ENCODE data around the gene PRB2.
"Not testable (repeated sequence)": the region's sequence is repeated elsewhere in the genome, so short reads cannot be mapped to it uniquely, and the experiment has no call there.

The PRB2 gene

DNA sequence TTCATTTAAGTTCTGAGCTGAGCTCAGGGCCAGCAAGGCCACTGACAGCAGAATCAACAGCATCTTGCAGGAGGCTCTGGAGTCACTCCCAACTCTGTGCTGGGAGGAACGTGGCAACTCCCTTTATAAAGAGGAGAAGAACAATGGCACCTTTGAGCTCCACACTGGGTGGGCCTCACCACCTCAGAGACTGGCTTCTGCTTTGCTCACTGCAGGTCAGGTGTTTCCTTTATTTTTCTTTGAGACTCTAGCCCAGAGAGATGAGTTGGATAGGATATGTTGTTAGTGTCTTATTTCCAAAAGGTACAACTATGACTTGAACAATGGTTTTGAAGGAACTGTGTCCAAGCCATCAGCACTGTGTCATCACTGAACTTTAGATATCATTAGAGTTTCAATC, at the start of gene PRB2:
TSS of gene PRB2 (minus strand) at position 101 of the 400 bp plus-strand sequence. CDS start at position 63, 38 bp downstream.
- DNase-seq, result not testable (repeated sequence)

DNA sequence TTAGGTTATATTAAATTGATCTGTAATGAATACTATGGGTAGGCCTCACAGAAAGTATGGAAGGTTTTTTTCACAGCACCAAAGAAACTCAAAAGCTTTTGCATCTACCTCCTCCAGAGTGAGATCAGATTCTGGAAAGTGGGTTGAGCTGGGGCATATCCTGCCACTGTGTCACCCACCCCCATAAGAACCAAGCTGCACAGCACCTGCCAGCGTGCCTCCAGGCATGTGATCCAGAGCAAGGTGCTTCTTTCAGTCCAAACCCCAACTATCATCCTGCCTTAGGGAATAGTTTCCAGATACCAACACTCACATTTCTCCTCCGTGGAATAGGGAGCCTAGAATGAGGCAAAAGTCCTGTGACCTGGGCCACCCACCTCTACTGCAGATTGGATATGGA, 42.6 kb upstream of the PRB2 start:
- no peak for DNase-seq

GRCh38 chr12:11433664-11434063, 38.3 kb upstream of the PRB2 start:
- no peak for DNase-seq

- DNase-seq, result no peak
Measured at GRCh38 chr12:11431486-11431885, 36.1 kb upstream of the PRB2 start.

- DNase-seq, result no peak
Measured at GRCh38 chr12:11427341-11427740, 32.0 kb upstream of the PRB2 start.

GRCh38 chr12:11412731-11413130, 17.4 kb upstream of the PRB2 start:
- no peak for DNase-seq

DNA sequence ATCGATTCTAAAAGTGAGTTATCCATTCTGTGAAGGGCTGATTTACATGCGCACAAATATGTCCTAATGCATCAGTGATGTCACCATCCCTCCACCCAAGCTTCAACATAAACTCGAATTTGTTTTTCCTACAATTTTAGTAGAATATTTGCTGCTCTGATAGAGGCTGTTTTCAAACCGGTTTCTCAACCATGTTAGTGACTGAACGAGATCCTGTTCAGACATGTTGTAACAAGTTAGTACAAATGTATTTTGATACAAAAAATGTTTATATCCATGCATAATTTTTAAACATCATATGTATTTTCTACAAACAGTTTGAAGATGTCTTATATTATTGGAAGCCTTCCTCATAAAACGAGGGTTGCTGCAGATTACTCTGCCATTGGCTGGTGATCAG, 12.7 kb upstream of the PRB2 start:
- no peak for DNase-seq

DNA sequence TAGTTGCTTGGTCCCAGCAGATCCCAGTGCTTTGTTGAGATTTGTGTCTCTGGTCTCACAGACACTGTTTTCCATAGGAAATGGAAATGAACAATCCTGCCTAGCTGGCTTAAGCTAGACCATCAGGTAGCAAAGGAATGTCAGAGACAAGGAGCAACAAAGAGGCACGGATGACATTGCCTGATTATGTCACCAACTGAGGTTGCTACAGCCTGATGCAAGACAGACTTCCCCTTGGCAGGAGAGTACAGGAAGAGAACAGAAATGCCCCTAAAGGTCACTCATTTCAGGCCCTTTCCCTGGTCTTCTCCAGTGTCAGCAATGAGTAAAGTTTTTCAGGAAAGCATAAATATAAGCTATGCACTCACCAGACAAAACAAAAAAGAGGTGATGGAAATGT, 2.0 kb upstream of the PRB2 start:
- no peak for DNase-seq

DNA sequence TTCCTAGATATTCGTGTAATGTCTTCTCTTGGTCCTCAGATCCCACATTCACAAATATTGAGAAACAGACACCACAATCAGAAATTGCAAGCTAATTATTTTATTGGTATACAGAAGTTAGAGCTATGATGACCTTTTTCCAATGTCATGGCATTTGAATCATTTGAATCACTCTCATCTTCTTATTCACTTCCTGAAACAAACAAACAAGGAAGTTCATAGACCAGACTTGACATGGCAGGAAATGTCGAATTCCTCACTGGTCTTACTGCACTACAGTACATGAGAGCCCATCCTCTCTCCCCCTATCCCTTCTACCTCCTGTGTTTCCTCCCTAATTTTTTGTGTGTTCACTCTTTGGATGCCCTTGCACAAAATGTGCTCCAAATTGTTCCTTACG, 3.9 kb downstream of the PRB2 start:
- not testable (repeated sequence) for DNase-seq

GRCh38 chr12:11377420-11377819, 17.9 kb downstream of the PRB2 start:
- DNase-seq, result not testable (repeated sequence)

DNA sequence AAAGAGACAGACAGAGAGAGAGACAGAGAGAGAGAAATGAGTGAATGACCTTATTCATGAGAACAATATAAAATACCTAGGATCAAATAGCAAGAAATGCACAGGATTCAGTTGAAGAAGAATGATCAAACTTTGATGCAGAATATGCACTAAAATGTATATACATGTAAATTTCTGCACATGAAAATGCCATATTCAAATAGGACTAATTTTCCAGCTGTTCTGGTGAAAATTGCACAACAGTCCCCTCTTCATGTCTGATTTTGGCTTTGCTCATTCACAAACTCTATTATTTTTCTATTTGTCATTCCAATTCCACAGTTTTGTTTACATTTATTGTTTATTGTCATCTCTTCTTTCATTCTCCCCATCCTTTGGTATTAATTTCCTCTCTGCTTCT, 34.2 kb downstream of the PRB2 start:
- DNase-seq, result no peak

DNA sequence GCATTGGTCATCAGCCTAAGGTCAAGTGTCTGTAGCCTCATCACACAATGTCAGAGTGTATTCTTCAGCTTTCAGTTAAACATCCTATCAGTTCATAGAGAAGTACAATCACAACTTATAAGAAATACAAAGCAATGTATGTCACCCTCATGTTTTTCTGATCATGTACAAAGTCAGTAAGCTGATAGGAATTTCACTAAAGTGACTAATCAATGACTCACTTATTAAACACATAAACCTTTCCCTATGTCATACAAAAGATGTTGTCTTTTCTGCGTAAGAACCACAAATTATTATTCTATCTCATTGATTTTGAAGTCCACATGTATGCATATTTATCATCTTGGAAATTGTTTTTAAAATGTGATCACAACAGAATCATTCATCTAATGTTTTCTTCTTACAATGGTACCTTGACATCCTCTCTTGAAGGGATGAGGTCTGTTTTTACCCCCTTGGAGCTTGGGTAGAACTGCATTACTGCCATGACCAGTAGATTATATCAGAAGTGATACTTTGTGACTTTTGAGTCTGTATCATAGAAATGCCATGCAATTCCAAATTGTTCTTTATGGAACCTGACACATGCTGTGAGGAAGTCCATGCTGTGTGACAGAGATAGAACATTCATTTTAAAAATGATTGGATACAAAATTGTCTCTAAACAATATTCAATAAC, 35.0 kb downstream of the PRB2 start:
- not testable (repeated sequence) for DNase-seq

DNA sequence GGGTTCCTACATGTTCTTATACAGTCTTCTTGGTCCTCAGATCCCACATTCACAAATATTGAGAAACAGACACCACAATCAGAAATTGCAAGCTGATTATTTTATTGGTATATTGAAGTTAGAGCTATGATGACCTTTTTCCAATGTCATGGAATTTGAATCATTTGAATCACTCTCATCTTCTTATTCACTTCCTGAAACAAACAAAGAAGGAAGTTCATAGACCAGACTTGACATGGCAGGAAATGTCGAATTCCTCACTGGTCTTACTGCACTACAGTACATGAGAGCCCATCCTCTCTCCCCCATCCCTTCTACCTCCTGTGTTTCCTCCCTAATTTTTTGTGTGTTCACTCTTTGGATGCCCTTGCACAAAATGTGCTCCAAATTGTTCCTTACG, 43.6 kb downstream of the PRB2 start:
- not testable (repeated sequence) for DNase-seq

GRCh38 chr12:11348439-11348838, 46.9 kb downstream of the PRB2 start:
- DNase-seq, result no peak

GRCh38 chr12:11347810-11348209, 47.6 kb downstream of the PRB2 start:
- DNase-seq, result no peak

DNA sequence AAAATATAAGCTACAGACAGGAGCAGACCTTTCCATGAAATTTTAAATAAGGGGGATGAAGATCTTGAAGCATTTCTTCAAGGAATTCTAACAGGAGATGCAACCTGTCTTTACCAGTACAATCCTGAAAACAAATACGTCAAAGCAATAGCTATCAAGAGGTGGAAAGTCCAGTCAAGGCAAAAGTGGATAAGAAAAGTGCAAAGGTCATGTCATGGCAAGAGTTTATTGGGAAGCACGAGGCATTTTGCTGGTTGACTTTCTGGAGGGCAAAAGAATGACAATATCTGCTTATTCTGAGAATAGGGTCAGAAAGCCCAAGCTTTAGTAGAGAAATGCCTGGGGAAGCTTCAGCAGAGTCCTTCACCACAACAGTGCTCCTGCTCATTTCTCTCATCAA, 50.9 kb downstream of the PRB2 start:
- no peak for DNase-seq
